ENCODE measurements around the gene PLTP. TPM values are rescaled to one million over a fixed set of nuclear protein-coding genes. Genes with fewer than 3 reads are reported as not detected.

PLTP gene
- total RNA-seq, 1 experiment from 2014 or later, result 62.5 TPM

- no CpG with 5 or more reads among the region's 12 CpGs for WGBS (ENCODE audit: extremely low coverage, insufficient read length, low lambda C conversion rate)
- H3K36me3 Mint-ChIP-seq (ENCODE audit: insufficient read depth in 1 of 3, low read depth in 3 of 3), result peaks cover 27 to 57% (median 52%) of the 10 kb centered on the region in 3 experiments
- H3K56ac ChIP-seq (ENCODE audit: insufficient read length, low read depth, low read length), result no peak overlapping the region
- no peak overlapping the region for H2AK5ac ChIP-seq (ENCODE audit: insufficient read length, low read length)
- no peak overlapping the region for H3K23ac ChIP-seq (ENCODE audit: insufficient read length, low read depth, low read length)
- H4K8ac ChIP-seq (replicated peaks; ENCODE audit: insufficient read length, low read depth, low read length), result no peak overlapping the region
- no peak overlapping the region for H2BK15ac ChIP-seq (ENCODE audit: low read depth, low read length)
- H3K4ac ChIP-seq (ENCODE audit: low read depth, low read length), result no peak overlapping the region
- H3K4me1 Mint-ChIP-seq, result no peaks in the 10 kb centered on the region
- H3T11ph ChIP-seq (ENCODE audit: low read length), result no peak overlapping the region
- no peak for DNase-seq
- no peaks in the 10 kb centered on the region; the same call in 1 of the 2 replicates for H3K27me3 Mint-ChIP-seq (ENCODE audit: low read depth)
- H3K23me2 ChIP-seq (ENCODE audit: insufficient read length, low read depth, low read length, poor library complexity, severe bottlenecking), result no peaks in the 10 kb centered on the region
- H3K79me1 ChIP-seq (ENCODE audit: insufficient read depth, low read depth, low read length, poor library complexity, severe bottlenecking), result no peaks in the 10 kb centered on the region
- no peaks in the 10 kb centered on the region for H3K9me3 ChIP-seq (ENCODE audit: control insufficient read depth, low read depth, low read length)
- H3K27me3 ChIP-seq (ENCODE audit: insufficient read depth, low read length), result no peaks in the 10 kb centered on the region
- H3K27ac Mint-ChIP-seq, result no peak overlapping the region
- no peak overlapping the region for H4K91ac ChIP-seq (ENCODE audit: insufficient read length, low read depth, low read length)
- no peak overlapping the region for H2BK120ac ChIP-seq (ENCODE audit: low read depth, low read length, poor library complexity, severe bottlenecking)
- H4K5ac ChIP-seq (ENCODE audit: insufficient read length, low read depth, low read length), result no peak overlapping the region
- no peak overlapping the region for H3K18ac ChIP-seq (ENCODE audit: insufficient read length, low read depth, low read length)
- no peak overlapping the region for H2BK20ac ChIP-seq (ENCODE audit: low read depth, low read length, poor library complexity, severe bottlenecking)
- no peak overlapping the region for H2BK12ac ChIP-seq (ENCODE audit: insufficient read length, low read depth, low read length)
- H3K4me3 Mint-ChIP-seq, result no peak overlapping the region
- H3K27ac ChIP-seq (ENCODE audit: insufficient read length, low read depth, low read length), result no peak overlapping the region
- no peaks in the 10 kb centered on the region for H4K20me1 ChIP-seq (ENCODE audit: control insufficient read depth, insufficient read depth, insufficient read length)
- H3K9me3 Mint-ChIP-seq, result no peaks in the 10 kb centered on the region
- H3K14ac ChIP-seq (ENCODE audit: insufficient read depth, low read length), result no peak overlapping the region
- H3K4me2 ChIP-seq (ENCODE audit: insufficient read depth, insufficient read length, low read length), result no peak overlapping the region
- H3K4me1 ChIP-seq (ENCODE audit: insufficient read depth, low read length), result no peaks in the 10 kb centered on the region
- no peaks in the 10 kb centered on the region for H3K79me2 ChIP-seq (ENCODE audit: insufficient read depth, low read length)
- no peak overlapping the region for H2AFZ ChIP-seq (ENCODE audit: low read length)
- no peak overlapping the region for H3K9ac ChIP-seq (ENCODE audit: extremely low read depth, insufficient read length, low read length)
- no peak overlapping the region for H2BK5ac ChIP-seq (ENCODE audit: insufficient read length, low read length)
- no peak for TF ChIP-seq CTCF (conservative IDR thresholded peaks at IDR 0.05)
Measured at GRCh38 chr20:45898285-45898684, 13.7 kb downstream of the PLTP start.
